ACHN (cell line): ENCODE data around the gene PAK6.

Experiments
- DNase-seq: peaks from one replicate; pipeline ENCODE4 v3.0.0-alpha.2; 2015
- in situ Hi-C: cut with HindIII; loops from 2 replicates; pipeline ENCODE4 v1.10.0; 2017; ENCODE audit warnings: low sequenced_read_pairs, low pct_ligation_motif_present, low pct_unique_long_range_greater_than_20kb

Gene PAK6

DNA sequence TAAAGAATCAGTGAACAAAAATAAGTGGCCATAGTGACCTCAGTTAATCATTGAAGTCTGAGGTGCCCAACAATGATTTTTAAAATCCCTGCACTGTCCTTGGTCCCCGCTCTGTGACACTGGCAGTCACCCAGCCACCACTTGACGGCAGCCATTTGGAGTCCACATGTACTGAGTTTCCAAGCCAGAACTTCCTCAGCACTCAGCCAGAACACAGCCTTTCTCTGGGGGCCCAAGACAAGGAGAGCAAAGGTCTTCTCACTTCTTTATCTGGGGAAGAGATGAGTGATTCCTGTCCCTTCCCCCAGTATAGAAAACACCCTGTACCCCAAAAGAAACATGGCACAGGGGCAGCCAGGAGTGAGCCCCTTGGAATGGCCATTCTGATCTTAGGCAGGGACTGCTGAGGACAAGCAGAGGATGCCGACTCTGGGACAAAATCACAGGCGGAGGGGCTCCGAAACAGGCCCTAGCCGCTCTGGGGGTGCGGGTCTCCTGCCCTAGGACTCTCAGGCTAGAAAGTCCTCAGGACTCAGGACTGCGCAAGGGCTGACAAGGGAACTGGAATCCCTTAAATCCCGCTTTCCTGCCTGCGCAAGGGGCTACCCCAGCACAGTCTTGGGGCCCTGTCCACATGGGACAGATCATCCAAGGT, 12.8 kb downstream of the PAK6 start:
- DNase-seq, result no peak
- in situ Hi-C loops, result no loop called here

DNA sequence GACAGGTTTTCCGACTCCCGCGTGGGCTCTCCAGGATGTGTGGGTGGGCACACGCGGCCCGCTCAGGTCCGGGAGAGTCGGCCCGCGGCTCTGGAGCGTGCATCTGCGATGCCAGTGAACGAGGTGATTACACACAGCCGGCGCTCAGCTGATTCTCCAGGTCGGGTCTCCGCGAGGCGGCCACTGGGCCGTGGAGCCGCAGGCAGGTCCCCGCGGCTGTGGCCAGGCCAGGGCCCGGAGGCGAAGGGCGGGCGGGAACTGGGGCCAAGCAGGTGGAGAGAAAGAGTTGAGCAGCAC, 13.2 kb downstream of the PAK6 start:
- no peak for DNase-seq
- in situ Hi-C loops, result no loop called here

DNA sequence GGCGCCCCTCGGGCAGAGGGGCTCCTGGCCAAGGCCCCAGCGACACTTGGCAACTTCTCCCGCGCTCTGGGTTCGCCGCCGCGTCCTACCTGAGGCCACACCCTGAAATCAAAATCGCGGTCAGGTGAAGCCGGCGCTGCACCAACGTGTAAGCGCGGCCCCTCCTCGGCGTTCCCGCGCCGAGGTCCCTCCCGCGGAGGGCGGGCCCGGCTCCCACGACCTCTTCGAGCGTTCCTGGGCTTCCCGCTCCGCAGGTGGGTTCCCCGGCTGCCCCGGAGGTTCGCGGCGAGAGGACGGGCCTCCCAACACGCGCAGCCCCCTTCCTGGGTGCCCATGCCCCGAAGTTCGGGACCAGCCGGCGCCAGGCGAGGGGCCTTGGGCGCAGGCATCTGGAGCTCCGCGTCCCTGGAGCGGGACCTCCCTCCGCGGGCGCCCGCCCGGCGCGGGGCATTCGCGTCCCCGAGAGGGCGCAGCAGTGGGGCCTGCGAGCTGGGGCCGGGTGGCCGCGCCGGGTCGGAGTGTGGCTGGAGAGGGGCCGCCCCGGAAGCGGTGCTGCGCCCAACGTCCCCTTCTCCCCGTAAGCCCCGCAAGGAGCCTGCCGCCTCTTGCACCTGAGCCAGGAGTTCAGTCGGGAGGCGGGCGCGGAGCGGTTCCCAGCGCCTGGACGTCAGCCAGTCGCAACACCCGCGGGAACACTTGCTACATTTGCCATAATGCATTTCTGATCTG, 13.7 kb downstream of the PAK6 start:
- peak; percentile 9 for DNase-seq
- in situ Hi-C loops, result no loop called here

DNA sequence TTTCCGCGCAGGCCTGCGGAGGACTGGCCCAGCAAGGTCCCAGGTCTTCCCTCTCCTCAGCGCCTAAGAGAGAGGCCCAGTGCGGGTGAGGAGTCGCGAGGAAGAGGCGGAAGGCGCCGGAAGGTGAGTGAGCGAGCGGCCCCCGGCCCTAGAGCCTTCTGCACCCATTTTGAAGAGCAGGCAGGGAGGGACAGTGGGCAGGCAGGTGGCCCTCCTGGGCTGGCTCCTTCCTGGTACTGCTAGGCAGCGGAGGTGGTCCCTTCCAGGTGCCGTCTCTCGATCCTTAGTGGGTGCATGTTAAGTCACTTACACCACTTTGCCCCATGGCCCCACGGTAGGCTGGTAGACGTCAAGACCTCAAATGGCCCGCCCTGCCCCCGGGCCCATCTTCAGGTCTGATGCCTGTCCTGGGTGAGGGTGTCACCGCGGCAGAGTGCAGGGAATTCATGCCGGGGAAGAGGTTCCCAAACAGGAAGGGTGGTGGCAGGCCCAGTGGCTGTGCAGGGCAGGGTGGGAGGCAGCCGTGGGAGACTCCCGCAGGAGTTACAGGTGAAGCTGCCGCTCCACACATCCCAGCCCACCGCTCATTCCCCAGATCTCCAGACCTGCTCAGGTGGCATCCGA, 14.4 kb downstream of the PAK6 start:
- in situ Hi-C loops, result no loop called here
- DNase-seq, result no peak

DNA sequence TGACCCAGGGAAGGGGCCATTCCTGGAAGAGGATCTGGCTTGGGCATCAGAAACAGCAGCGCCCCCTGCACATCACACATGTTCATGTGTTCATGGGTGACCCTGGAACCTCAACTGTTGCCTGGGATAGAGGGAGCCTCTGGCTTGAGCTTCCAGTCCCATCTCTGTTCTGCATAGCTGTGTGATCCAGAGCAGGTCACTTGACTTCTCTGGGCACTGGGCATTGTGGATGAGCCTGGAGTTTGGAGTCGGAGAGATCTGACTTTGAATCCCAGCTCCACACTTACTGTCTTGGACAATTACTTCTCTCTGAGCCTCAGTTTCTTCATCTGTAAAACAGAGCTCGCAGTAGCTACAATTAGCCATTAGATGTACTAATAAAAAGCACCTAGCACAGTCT, 15.6 kb downstream of the PAK6 start:
- in situ Hi-C loops, result no loop called here
- no peak for DNase-seq

DNA sequence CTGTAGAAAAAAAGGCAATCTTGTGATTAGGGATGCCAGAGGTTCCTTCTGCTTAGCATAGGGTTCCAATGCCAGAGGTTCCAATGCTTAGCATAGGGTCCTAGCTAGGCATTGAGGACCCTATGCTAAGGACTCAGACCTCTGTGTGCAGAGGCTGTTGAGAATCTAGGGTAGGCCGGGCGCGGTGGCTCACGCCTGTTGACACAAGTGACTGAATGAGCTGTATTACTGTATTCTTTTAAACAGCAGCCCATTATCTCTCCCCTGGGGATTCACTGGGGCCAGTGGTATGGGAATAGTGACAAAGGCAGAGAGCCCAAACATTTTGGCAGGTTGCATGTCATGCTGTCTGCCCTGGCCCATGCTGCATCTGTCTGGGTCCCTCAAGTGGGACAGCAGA, 16.2 kb downstream of the PAK6 start:
- in situ Hi-C loops, result no loop called here
- no peak for DNase-seq

DNA sequence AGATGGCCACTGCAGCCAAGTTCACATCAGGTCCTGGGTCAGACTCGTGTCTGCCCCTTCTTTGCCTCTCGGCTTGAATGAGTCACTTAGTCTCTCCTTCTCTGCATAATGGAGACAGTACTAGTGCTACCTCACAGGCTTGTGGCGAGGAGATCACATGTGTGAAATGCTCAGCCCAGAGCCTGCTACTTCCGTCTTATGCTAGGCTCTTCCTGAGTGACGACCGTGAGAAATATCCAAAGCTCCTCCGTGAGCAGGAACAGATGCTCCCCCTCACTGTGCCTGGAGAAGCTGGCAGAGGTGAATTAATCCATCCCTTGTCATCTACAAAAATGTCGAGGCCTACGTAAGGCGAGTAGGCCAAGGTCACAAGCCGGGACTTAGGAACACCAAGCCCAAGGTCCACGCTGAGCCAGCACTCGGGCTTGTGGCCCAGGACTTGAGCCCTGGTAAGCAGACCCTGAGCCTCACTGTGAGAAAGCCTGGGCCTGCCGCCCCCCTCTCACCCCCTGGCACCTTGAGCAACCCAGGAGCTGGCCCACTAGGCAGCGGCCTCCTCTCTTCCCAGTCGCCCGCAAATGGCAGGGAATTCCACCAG, 17.9 kb downstream of the PAK6 start:
- in situ Hi-C loops, result no loop called here
- DNase-seq, result no peak

DNA sequence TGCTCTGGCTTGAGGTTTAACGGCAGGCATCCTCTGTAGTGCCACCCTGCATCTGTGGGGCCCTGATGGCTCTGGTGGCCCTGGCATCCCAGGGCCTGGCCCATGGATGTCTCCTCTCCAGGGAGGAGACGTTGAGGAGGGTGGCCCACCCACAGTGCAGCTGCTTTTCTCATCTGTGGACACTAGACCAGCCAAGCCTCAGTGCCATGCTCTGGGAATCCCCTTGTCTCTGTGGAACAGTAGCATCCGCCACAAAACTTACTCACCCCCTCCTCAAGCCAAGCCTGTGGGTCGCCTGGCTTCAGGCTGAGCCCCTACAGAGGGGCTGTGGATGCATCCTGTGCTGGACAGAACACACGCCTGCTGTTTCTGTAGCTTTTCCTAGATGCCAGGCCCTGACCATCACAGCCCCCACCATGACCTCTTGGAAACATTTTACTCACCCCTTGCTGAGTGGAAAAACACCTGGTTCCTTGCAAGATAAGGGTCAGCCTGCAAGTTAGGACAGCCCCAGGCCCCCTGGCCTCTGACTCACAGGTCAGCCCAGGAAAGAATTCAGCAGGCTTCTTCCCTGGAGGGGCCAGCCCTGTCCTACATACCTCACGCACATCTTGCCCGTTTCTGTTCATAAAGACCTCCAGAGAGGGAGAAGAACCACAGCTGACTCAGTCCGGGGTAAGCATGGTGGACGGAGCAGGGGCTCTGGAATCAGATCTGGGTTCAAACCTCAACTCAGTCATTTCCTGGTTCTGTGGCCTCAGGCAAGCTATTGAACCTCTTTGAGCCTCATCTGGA, 19.0 kb downstream of the PAK6 start:
- in situ Hi-C loops, result no loop called here

DNA sequence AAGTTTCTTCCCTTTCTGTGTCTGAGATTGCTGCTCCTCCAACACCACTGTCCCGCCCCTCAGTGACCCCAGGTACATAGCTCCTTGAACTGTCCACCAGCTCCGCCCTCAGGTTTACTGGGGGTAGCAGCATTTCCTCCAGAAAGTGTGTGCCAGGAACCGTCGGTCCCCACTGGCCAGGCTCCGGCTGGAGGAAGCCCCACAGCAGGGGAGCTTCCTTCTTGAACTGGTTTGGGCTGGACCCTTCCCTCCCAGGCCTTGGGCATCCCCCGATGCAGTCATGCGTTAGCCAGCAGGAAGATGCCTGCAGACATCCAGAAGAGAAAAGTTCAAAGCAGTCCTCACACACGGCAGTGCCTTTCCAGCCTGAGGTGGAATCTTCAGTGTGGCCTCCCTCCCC, 19.7 kb downstream of the PAK6 start:
- DNase-seq, result no peak
- in situ Hi-C loops, result no loop called here

More for the DNA sequence above, 19.0 kb downstream of the PAK6 start:
- DNase-seq, result no peak

DNA sequence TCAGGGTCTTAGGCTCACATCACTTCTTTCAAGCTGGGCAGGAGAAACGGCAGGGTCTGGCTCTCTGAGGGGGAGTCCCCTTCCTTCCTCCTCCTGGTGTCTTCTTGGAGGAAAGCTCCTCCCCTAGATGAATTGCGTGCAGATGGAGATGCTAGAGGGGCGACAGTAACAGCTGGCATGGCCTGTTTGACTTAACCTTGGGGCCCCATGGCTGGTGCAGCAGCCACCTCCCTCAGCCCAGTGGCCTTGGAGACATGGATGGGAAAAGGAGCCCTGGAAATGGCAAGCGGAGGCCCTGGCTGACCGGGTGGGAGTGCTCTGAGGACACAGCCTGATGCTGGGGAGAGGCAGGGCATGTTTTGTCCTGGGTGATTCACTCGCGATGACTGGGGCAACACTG, 20.2 kb downstream of the PAK6 start:
- DNase-seq, result no peak
- in situ Hi-C loops, result no loop called here

DNA sequence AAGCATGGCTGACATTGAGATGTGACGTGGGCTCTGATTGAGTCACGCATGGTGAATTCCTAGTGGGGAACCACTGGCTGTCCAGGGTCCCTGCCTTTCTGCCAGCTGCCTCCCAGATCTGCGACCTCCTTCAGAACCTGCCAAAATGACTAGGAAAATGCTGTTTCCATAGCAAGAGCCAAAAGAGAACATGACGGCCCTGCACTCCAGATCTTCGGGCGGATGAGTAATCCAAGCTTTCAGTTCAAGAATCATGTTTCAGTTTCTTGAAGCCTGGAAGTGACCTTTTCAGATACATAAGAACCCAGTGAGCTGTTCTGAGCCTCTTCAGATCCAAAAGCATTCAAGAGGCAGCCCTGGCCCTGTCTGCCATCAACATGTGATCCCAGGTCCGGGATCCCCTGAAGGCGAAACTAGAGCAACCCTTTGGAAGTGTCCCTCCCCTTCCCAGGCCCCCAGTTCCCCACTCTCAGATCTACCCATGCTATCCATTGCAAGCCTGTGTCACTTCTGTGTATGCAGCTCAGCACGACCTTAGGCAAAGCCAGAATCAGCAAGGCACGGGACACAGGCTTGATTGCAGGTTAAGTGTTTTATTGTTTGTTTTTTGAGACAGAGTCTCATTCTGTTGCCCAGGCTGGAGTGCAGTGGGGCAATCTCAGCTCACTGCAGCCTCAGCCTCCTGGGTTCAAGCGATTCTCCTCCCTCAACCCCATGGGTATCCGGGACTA, 24.3 kb downstream of the PAK6 start:
- in situ Hi-C loops, result no loop called here
- no peak for DNase-seq

DNA sequence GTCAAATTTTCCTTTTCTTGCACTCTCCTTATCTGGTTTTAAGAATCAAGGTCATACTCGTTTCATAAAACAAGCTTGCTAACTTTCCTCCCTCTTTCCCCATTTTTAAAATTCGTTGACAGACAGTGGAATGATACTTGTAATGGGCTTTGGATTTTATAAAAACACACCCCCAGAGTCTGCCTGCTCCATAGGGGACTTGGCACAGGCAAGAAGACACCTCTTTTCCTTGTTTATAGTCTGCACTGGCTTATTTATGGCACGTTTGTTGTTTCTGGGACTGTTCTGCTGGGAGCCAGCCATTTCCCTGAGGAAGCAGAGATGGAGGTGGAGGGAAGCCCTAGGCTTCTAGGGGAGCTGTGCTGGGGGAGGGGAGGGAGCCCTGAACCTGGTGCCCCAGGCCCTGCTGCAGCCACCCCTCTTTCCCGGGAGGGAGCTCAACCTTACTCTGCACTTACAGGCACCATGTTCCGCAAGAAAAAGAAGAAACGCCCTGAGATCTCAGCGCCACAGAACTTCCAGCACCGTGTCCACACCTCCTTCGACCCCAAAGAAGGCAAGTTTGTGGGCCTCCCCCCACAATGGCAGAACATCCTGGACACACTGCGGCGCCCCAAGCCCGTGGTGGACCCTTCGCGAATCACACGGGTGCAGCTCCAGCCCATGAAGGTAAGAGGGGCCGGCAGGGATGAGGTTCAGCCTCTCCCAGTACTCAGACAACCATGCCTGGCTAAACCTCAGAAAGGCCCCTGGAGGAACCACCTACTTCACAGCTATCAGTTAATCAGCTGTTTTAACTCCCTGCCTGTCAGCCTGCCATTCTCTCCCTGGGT, 25.7 kb downstream of the PAK6 start:
- no peak for DNase-seq
- in situ Hi-C loops, result no loop called here

DNA sequence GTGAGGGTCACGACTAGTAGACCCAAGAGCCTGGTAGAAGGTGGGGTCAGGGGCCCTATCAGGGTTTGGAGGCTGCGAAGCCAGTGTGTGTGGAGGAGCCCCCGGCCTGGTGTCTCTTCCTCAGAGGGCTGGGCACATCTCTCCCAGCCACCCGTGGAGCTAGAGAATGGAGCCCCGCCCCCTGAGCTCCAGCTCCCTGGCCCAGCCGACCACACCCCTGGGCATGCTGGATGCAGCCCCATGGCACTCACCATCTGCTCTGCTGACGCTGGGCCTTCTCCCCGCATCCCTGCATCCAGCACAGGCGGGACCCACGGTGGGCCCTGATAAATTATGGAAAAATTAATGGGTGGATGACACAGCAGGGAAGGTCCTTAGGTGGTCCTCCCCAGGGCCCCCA, 26.5 kb downstream of the PAK6 start:
- in situ Hi-C loops, result no loop called here
- no peak for DNase-seq

DNA sequence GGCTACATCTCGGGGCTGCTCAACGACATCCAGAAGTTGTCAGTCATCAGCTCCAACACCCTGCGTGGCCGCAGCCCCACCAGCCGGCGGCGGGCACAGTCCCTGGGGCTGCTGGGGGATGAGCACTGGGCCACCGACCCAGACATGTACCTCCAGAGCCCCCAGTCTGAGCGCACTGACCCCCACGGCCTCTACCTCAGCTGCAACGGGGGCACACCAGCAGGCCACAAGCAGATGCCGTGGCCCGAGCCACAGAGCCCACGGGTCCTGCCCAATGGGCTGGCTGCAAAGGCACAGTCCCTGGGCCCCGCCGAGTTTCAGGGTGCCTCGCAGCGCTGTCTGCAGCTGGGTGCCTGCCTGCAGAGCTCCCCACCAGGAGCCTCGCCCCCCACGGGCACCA, 27.0 kb downstream of the PAK6 start:
- in situ Hi-C loops, result no loop called here
- no peak for DNase-seq

DNA sequence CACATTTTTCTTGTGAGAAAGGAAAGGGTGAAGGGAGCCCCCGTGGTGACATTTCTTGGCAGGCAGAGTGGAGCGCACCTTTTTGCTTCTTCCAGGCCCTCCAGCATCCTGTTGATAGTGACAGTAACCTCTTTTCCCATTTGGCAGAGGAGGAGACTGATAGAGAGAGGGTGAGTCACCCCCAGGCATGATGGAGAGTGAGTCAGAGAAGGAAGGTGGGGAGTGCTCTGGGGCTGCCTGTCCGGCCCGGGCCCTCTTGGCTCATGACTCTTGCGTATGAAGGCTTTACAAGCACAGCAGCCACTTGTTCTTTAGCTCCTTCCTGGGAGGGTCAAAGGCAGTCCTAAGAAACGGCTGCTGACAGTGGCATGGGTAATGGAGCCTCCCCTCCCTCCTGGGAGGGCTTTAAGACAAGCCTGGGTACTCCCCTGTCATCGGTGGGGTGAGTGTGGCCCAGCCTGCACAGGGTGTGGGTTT, 28.0 kb downstream of the PAK6 start:
- in situ Hi-C loops, result no loop called here
- peak; percentile 89 for DNase-seq

DNA sequence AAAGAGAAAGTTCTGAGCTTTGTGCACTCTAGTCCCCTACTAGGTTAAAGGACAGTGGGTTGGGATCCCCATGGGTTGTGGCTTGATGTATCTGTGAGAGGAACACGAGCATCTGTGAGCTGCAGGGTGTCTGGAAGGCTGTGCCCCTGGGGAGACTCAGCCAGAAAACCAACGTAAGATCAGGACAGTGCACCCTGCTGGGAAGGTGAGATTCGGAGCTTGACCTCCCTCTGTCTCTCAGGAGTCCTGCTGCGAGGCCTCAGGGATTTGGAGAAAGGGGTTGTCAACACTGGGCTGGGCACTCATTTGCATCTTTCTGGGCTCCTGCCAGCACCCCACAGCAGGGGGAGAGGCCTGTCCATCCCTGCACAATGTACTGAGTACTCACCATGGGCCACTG, 28.8 kb downstream of the PAK6 start:
- no peak for DNase-seq
- in situ Hi-C loops, result no loop called here

DNA sequence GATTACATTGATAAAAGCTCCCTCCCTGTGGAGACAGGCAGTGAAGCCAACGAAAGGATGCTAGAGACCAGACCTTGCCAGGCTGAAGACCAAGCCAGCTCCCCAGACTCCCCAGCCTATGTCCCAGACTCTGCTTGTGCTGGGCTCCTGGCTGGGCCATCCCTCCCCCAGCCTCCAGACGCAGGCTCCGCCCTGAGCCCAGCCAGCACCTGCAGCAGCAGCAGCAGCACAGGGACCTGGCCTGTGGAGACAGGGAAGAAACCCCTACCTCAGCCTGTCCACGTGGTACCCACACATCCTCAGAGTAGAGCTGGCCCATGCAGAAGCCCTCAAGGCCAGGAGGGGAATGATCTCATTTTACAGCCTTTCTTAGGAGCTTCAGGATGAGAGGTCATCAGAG, 30.7 kb downstream of the PAK6 start:
- DNase-seq, result no peak
- in situ Hi-C loops, result loop anchor here (10.0 kb wide), 1 partner anchor 45 kb away; no protein-coding TSS in a partner anchor
